CMK (cell line): ENCODE results near the gene LUZP1.
A peak's percentile ranks its signal among the peaks of the same experiment; 100 is the strongest.

ENCODE experiments used
- DNase-seq: peaks from one replicate; pipeline ENCODE4 v3.0.0-alpha.2; 2010; ENCODE audit warnings: low read depth

LUZP1 gene

GRCh38 chr1:23084880-23085279 lies 83.8 kb downstream of the LUZP1 start:
- no peak for DNase-seq

GRCh38 chr1:23083714-23084480 lies 84.8 kb downstream of the LUZP1 start:
- peak; percentile 8 for DNase-seq

DNA sequence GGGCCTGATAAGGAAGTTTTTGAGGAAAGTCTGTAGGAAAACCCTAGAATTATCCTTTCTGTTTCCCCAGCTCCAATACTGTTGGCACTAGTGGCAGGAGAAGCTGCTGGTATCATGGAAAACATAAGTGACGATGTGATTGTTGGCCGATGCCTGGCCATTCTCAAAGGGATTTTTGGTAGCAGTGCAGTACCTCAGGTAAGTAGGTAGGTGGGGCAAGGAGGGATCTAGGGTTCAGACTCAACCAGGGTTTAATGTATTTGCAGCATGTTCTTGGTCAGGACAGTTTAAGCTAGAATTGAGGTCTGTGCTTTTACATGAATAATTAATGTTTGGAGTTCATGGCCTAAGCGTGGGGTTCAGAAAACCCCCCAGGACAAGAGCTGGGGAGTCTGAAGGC lies 87.3 kb downstream of the LUZP1 start:
- no peak for DNase-seq

DNA sequence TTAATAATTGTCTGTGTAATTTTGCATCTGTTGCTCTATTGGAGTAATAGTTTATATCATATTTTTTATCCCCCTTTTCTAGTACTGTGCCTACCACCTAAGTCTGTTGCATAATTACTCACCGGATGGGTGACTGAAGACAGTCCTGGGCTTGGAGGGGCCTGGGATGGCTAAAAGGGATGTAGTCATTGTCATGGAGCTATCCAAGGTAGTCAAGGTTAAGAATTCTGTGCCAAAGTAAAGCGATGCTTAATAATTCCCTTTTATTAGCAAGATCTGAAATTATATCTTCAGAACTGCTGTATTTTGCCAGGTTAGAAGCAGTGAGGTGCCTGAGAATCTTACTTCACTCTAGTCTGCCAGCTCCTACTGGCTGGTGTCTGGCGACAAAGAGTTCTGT lies 87.8 kb downstream of the LUZP1 start:
- no peak for DNase-seq

DNA sequence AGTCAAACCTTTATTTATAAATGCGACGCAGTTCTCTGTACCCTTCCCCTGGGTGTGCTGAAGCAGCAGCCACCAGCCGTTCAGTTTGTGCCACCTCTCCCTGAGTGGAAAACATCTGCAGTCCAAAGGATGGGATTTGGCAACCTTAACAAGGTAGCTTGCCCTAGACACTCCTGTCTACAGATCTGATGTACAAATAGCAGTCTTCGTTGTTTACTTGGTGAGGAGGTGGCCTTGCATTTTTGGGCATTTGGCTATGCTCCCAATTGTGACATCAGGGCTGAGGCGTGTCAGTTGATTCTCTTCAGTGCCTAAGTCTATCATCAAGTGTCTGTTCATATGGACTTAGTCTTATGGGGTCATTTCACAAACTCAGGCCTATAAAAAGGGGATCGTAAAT lies 89.6 kb downstream of the LUZP1 start:
- DNase-seq = no peak

GRCh38 chr1:23074012-23074411 lies 94.6 kb downstream of the LUZP1 start:
- DNase-seq = no peak

DNA sequence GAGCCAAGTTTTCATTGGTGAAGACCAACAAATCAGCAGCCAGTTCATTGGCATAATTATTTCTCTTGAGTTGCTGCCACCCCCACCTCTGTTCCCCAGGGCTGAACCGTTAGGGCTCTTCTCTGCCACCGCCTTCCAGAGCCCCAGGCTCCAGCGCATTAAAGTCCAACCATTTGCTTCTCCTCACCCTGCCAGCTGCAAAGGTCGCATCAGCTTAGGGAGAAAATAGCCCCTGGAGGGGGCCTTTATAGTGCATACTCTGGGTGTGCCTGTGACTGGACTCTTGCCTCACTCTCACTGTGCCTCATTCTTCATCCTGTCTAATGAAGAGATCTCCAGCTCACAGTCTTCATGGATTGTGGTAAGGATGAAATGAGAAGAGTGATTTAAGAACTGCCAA lies 99.0 kb downstream of the LUZP1 start:
- no peak for DNase-seq

DNA sequence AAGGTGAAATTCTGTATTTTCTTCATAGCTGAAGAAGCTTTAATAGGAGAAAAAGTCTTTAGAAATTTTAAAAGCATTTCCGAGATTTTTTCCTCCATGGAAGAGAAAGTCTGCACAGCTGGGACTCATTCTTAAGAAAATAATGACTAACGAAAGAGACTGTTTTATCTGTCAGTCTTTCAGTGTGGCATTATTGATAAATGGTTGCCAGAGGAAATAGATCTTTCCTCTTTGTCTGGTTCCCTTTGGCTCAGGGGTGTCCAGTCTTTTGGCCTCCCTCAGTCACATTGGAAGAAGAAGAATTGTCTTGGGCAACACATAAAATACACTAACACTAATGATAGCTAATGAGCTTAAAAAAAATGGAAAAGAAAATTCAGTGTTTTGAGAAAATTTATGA lies 99.5 kb downstream of the LUZP1 start:
- no peak for DNase-seq

DNA sequence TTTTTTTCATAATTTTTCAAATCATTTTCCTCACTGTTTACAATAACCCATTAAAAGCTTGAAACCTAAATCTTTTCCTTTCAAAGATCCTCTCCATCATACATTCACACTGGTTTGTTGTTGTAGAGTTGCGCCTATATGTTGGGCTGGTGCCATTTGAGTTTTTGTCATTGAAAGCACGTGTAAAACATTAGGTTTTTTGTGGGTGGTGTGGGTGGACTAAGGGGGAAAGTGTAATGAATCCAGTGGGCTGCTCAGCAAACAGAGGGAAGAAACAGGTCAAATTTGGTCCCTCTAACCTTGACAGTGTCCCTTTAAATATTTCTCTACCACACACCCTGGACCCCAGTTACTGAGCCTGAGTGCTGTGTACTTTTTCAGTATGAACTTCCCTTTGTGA lies 102.6 kb downstream of the LUZP1 start:
- DNase-seq = no peak

DNA sequence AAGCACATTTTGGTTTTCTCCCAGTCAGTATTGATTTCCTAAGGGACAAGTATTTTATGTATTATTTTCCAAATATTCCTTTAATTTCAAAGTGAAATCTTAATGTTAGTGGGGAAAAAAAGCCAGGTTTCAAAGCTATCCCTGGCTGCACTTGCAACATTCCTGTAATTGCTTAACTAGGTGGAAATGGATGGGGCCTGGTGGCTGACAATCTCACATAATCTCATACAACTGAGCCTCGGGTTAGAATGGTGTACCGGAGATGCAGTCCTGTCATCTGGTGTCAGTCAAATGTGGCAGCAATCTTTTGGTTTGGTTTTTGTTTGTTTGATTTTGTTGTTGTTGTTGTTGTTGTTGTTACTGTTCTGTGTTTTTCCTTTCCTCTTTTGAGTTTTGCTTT lies 103.3 kb downstream of the LUZP1 start:
- no peak for DNase-seq

DNA sequence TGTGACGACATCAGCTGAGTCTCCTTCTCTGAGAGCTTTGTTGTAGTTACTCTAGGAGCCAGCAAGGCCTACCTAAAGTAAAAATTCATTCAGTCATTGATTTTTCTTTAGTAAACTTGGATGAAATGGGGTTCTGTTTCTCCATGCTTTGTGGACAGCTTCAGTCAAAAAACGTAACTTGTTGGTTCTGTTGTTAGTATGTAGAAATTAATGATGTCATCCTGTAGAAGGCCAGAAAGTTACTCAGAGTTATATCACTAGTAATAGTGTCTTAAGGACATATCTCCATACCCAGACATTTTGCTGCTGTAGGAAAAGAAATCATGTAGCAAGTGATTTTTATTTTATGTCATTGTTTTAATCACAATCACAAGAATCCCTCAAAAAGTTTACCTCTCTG lies 106.4 kb downstream of the LUZP1 start:
- no peak for DNase-seq

GRCh38 chr1:23057301-23057700 lies 111.4 kb downstream of the LUZP1 start:
- DNase-seq = no peak

GRCh38 chr1:23051290-23051909 lies 117.3 kb downstream of the LUZP1 start:
- no peak for DNase-seq

DNA sequence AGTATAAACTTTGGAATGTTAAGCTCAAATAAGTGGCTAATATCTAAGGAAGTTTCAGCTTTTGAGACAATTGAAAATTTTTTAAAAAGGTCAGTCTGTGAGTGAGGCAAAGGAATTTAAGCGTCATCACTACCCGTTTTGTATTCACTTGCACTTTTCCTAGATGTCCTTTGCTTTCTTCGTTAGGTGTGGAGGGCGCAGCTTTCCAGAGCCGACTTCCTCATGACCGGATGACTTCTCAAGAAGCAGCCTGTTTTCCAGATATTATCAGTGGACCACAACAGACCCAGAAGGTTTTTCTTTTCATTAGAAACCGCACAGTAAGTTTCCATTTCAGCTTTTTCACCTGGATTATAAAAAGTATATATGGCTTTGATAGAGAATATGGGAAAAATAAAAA lies 118.5 kb downstream of the LUZP1 start:
- no peak for DNase-seq

DNA sequence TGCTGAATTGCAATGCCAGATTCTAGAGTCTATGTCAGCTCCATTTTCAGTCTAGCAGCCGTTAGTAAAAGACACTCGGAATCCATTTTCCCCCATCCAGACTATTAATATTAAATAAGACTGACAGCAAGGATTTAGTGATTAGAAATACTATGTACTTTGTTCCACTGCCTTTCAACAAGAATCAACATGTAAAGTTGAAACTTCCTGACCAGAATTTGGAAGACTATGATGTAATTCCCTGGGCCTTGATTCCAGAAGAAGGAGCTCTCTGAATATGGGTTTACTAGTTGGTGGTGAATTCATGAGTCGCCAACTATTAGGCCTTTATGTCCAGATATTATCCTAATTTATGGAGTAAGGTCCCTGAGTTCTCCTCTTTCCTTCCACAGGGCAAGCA lies 124.6 kb downstream of the LUZP1 start:
- DNase-seq = no peak

DNA sequence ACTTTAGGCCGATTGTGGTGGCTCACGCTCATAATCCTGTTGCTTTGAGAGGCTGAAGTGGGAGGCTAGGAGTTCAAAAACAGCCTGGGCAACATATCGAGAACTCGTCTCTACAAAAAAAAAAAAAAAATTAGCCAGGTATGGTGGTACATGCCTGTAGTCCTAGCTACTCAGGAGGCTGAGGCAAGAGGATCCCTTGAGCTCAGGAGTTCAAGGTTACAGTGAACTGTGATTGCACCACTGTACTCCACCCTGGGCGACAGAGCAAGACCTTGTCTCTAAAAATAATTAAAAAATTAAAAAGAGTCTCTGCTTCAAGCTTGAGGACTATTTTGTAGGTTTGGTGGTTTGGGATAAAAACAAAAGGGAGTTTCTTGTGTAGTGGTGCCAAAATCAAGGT lies 128.1 kb downstream of the LUZP1 start:
- no peak for DNase-seq

DNA sequence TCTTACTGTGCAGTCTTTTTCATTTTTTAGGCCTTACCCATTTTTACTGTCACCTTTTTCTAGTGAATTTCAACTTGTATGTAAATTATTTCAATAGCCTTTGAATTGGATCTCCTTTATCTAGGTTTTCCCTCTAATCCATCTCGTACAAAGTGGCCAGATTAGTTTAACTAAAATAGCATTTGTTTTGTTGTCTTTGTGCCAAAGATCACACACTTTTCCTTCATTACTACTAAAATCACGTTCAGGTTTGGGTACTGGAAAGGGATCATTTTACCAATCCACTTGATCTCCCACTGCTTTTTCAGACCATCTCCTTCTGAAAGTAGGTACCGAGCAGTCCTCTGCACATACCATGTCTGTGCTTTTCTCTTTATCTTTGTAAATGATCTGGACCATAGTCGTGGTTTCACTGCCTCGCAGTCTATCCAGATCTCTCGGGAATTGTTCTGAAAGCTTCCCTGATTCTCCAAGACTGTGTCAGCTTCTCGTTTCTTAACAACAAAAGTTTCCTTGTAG lies 129.3 kb downstream of the LUZP1 start:
- DNase-seq = no peak

GRCh38 chr1:23037081-23037740 lies 131.4 kb downstream of the LUZP1 start:
- no peak for DNase-seq

DNA sequence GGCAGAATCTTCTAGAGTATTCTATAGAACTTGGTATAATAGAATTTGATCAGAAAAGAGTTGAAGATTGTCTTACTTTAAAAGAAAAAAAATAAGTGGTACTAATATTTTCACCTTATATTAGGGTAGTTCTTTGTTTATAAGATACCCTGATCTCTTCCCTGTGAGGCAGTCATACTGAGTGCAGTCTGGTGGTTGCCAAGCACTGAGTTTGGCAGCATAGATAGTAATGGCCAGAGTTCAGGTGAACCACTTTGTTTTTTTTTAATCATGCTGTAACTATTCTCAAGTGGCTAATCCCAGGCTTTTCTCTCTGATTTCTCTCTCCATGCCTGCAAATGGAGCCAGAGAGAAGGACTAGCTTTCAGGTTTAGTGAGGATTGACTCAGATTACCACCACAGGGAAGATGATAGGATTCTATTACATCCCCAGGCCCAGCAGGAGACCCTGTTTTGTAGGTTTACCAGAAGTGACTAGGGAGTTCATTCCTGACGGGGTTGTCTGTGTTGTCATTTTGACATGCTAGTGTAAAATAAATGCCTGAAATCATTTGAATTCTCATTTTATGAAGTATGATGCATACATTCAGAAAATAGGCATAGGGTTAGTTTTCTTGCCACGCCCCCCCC lies 132.7 kb downstream of the LUZP1 start:
- DNase-seq = no peak
